Hepatocyte (in vitro differentiated cells): ENCODE data around the gene ACSL3. TPM values are rescaled to one million over a fixed set of nuclear protein-coding genes. Genes with fewer than 3 reads are reported as not detected.

Experiments
- DNase-seq: peaks from one replicate; pipeline ENCODE4 v3.0.0-alpha.2; 2016; ENCODE audit warnings: low spot score
- H2AFZ ChIP-seq: fragments of 200-600 bp; sonication (generic); 2 replicates; pipeline ENCODE4 v1.6.0; 2016; ENCODE audit warnings: antibody characterized with exemption, mild to moderate bottlenecking
- H3K27ac ChIP-seq: fragments of 200-600 bp; sonication (generic); 2 replicates; pipeline ENCODE4 v1.5.1; 2016; ENCODE audit warnings: mild to moderate bottlenecking
- H3K27me3 ChIP-seq: fragments of 200-600 bp; sonication (generic); 2 replicates; pipeline ENCODE4 v1.6.1; 2016
- H3K36me3 ChIP-seq: fragments of 200-600 bp; sonication (generic); replicated peaks from 2 replicates; pipeline ENCODE4 v1.5.1; 2016; ENCODE audit warnings: low read depth; ENCODE audit not compliant: insufficient read depth
- H3K4me1 ChIP-seq: fragments of 200-600 bp; sonication (generic); 2 replicates; pipeline ENCODE4 v1.5.1; 2016; ENCODE audit warnings: mild to moderate bottlenecking, moderate library complexity; ENCODE audit not compliant: insufficient read depth
- H3K4me2 ChIP-seq: fragments of 200-600 bp; sonication (generic); 2 replicates; pipeline ENCODE4 v1.6.0; 2016
- H3K4me3 ChIP-seq: fragments of 200-600 bp; sonication (generic); 2 replicates; pipeline ENCODE4 v1.5.1; 2016; ENCODE audit warnings: mild to moderate bottlenecking
- H3K79me2 ChIP-seq: fragments of 200-600 bp; sonication (generic); 2 replicates; pipeline ENCODE4 v1.6.0; 2017; ENCODE audit warnings: mild to moderate bottlenecking
- H3K9me2 ChIP-seq: fragments of 200-600 bp; sonication (generic); replicated peaks from 2 replicates; pipeline ENCODE4 v1.6.0; 2017; ENCODE audit warnings: mild to moderate bottlenecking; ENCODE audit not compliant: insufficient read depth
- H3K9me3 ChIP-seq: fragments of 200-600 bp; sonication (generic); 2 replicates; pipeline ENCODE4 v1.5.1; 2016; ENCODE audit warnings: low read depth, mild to moderate bottlenecking
- H4K20me1 ChIP-seq: fragments of 200-600 bp; sonication (generic); 2 replicates; pipeline ENCODE4 v1.6.0; 2016; ENCODE audit warnings: mild to moderate bottlenecking; ENCODE audit not compliant: insufficient read depth, poor library complexity, severe bottlenecking
- CTCF ChIP-seq: fragments of 200-600 bp; sonication (generic); IDR thresholded peaks from 2 replicates; pipeline ENCODE4 v1.5.1; 2016; ENCODE audit warnings: antibody characterized with exemption, mild to moderate bottlenecking; ENCODE audit not compliant: poor library complexity
- EZH2 ChIP-seq: fragments of 200-600 bp; sonication (generic); IDR thresholded peaks from 2 replicates; pipeline ENCODE4 v1.6.1; 2016; ENCODE audit warnings: antibody characterized with exemption, mild to moderate bottlenecking, borderline replicate concordance
- EZH2phosphoT487 ChIP-seq: fragments of 200-600 bp; sonication (generic); IDR thresholded peaks from one replicate; pipeline ENCODE4 v1.6.1; 2018; ENCODE audit warnings: antibody characterized with exemption, mild to moderate bottlenecking, low read depth, moderate library complexity; ENCODE audit not compliant: unreplicated experiment, severe bottlenecking
- WGBS: methylation state at CpG from one replicate; pipeline ENCODE4 v1.1.6; 2016; ENCODE audit warnings: low lambda C conversion rate; ENCODE audit errors: missing lambda C conversion rate; 5-methylcytosine and 5-hydroxymethylcytosine counted together
- polyA plus RNA-seq: library from polyadenylated mRNA; unstranded; fragments of >200 nt; fragmentation: Nextera tagmentation; extraction: Ambion mirVana; gene quantifications from 2 replicates; pipeline ENCODE4 v1.2.1, GENCODE V29; 2016
- total RNA-seq: library from RNA; depleted of rRNA; stranded (reverse); fragments of >200 nt; gene quantifications from 2 replicates; pipeline ENCODE4 v1.2.3, GENCODE V29; 2014

The ACSL3 gene
- total and polyA plus RNA-seq, 2 experiments from 2014 or later, result 82.1 to 133 TPM

DNA sequence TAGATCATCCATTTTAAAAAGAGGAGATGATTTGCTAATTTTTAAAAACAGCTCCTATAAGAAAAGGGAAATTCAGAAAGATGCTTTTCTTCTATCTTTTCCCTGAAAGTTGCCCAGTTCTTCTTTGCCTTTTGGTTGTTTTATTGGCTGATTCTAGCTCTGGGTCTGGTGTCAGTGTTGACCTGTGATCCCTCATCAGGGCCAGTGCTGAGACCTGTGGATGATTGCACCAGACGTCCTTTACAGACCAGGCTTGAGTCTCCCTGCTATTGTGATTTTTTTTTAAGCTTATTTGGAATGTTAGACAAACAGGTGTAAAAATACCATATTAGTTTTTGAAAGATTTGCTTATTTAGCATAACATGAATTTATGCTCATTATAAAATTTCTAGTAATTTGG lies 88.2 kb downstream of the ACSL3 start:
- H2AFZ ChIP-seq, result no peak overlapping the region

GRCh38 chr2:222949690-222950323 lies 89.0 kb downstream of the ACSL3 start:
- H3K36me3 ChIP-seq, result no peaks in the 10 kb centered on the region
- no peak overlapping the region for H3K4me2 ChIP-seq

More for the DNA sequence above, 88.2 kb downstream of the ACSL3 start:
- Histone ChIP-seq H3K9me2 (no peaks in the 10 kb centered on the region), H3K4me3 (no peak overlapping the region), H3K27me3 (no peaks in the 10 kb centered on the region), H3K9me3 (no peaks in the 10 kb centered on the region), H3K4me1 (no peaks in the 10 kb centered on the region), H3K79me2 (no peaks in the 10 kb centered on the region), H3K36me3 (no peaks in the 10 kb centered on the region), H3K4me2 (no peak overlapping the region), H4K20me1 (no peaks in the 10 kb centered on the region), H3K27ac (no peak overlapping the region)
- DNase-seq, result no peak
- TF ChIP-seq EZH2phosphoT487 (no peak), EZH2 (no peak), CTCF (no peak)
- WGBS, result 46% methylated on average over 1 of the region's 1 CpG

DNA sequence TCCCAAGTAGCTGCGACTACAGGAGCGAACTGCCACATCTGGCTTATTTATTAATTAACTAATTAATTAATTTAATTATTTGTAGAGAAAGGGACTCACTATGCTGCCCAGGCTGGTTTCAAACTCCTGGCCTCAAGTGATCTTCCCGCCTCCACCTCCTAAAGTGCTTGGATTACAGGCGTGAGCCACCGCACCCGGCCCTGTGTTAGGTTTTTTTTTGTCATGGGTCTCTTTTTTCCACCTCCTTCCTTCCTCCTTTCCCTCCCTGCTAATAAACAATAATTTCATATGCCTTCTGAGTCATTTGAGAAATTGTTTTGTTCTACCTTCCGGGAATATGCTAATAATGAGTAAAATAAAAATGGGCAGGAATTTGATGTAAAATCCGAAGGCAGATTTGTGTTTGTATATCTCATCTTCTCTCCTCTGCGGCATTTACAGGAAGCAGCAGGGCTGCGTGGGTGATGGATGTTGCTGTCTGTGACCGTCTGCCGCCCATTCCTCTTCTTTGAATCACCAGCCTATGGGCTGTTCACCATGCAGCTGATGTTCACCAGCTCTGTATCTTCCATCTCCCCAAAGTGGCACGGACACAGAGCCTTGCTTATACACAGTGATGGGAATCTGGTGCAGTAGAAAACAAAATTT lies 89.9 kb downstream of the ACSL3 start:
- H3K36me3 ChIP-seq, result no peaks in the 10 kb centered on the region
- no peaks in the 10 kb centered on the region for H4K20me1 ChIP-seq
- H3K27ac ChIP-seq, result no peak overlapping the region
- TF ChIP-seq CTCF, result no peak
- TF ChIP-seq EZH2, result no peak
- H2AFZ ChIP-seq, result no peak overlapping the region
- H3K4me2 ChIP-seq, result no peak overlapping the region
- no peaks in the 10 kb centered on the region for H3K27me3 ChIP-seq
- H3K9me3 ChIP-seq, result no peaks in the 10 kb centered on the region
- H3K79me2 ChIP-seq, result no peaks in the 10 kb centered on the region
- WGBS, result 70% methylated on average over 13 of the region's 13 CpGs
- DNase-seq, result peak; percentile 44
- no peaks in the 10 kb centered on the region for H3K4me1 ChIP-seq
- no peaks in the 10 kb centered on the region for H3K9me2 ChIP-seq
- no peak overlapping the region for H3K4me3 ChIP-seq

More at GRCh38 chr2:222949690-222950323, 89.0 kb downstream of the ACSL3 start:
- no peak overlapping the region for H3K4me3 ChIP-seq
- no peaks in the 10 kb centered on the region for H3K27me3 ChIP-seq
- H3K9me2 ChIP-seq, result no peaks in the 10 kb centered on the region
- DNase-seq, result no peak
- TF ChIP-seq CTCF, result no peak
- no peak for TF ChIP-seq EZH2
- TF ChIP-seq EZH2phosphoT487, result no peak
- H4K20me1 ChIP-seq, result no peaks in the 10 kb centered on the region
- H2AFZ ChIP-seq, result no peak overlapping the region
- 95% methylated on average over 3 of the region's 3 CpGs for WGBS
- no peaks in the 10 kb centered on the region for H3K9me3 ChIP-seq
- H3K79me2 ChIP-seq, result no peaks in the 10 kb centered on the region
- no peak overlapping the region for H3K27ac ChIP-seq
- no peaks in the 10 kb centered on the region for H3K4me1 ChIP-seq
